NCI-H1694 treated with DMSO at 0.1 percent for 48 hours (cell line): ENCODE measurements around the gene FADS6.

Experiments used
- DNase-seq: peaks from one replicate; lab custom pipeline; 2025; lab: John Stamatoyannopoulos, UW

The FADS6 gene, protein sequence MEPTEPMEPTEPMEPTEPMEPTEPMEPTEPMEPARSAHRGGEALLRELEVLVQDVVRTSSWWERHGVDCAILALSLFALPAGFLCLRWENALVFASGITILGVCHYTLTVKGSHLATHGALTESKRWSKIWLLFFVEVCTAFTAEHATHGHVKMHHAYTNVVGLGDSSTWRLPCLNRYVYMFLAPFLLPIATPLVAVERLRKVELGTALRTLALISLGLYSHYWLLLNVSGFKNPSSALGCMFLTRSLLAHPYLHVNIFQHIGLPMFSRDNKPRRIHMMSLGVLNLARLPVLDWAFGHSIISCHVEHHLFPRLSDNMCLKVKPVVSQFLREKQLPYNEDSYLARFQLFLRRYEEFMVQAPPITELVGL

DNA sequence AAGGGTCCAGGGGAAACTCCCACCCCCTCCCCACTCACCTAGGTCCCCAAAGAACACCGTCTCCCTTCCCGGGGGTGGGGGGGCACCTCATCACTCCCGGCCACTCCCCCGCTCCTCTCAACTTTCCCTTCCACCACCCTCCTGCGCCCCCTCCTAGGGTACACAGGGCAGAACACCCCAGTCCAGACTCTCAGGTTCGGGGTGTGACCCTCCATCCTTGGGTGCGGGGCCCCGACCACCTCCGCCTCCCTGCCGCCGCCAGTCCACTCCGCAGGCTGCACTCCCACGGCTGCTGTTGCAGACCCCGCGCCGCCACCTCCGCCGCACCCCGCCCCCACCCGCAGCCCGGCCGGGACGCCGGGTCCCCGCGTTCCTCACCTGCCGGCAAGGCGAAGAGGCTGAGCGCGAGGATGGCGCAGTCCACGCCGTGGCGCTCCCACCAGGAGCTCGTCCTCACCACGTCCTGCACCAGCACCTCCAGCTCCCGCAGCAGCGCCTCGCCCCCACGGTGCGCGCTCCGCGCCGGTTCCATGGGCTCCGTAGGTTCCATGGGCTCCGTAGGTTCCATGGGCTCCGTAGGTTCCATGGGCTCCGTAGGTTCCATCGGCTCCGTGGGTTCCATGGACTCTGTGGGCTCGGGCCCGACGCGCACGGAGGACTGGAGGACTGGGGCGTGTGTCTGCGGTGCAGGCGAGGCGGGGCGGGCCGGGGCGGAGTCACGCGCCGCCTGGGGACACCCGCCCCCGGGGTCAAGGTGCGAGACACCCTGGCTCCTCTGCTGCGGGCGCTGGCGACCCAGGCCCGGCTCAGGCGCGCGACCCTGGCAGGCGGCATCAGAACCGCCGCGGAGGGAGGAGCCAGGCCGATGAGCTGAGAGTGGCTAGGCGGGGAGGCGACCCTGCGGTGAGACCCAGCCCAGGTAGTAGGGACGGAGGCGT, at the start of gene FADS6:
FADS6 (minus strand) TSS at position 660 of the 938 bp plus-strand sequence; CDS start at position 622, 38 bp downstream.
- DNase-seq, result no peak

DNA sequence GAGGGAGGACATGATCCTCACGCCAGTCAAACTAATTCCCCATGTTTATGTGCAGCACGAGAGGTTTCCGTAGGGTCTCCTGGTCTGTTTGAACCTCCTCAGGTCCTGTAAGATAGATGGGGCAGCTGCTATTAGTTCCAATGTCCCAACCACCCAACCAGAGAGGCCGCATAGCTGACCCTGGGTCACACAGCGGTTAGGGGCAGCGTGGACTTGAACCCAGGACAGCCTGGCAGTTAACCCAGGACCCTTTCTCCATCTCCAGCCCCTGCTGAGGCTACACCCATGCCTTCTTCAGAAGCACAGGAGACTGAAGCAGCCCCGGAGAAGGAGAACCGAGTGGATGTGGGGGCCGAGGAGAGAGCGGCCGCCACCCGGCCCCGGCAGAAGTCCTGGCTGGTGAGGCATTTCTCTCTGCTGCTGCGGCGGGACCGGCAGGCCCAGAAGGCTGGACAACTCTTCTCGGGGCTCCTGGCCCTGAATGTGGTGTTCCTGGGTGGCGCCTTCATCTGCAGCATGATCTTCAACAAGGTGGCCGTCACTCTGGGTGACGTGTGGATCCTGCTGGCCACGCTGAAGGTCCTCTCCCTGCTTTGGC, 47.8 kb upstream of the FADS6 start:
- DNase-seq, result no peak

GRCh38 chr17:74939534-74939933, 46.1 kb upstream of the FADS6 start:
- DNase-seq, result no peak

DNA sequence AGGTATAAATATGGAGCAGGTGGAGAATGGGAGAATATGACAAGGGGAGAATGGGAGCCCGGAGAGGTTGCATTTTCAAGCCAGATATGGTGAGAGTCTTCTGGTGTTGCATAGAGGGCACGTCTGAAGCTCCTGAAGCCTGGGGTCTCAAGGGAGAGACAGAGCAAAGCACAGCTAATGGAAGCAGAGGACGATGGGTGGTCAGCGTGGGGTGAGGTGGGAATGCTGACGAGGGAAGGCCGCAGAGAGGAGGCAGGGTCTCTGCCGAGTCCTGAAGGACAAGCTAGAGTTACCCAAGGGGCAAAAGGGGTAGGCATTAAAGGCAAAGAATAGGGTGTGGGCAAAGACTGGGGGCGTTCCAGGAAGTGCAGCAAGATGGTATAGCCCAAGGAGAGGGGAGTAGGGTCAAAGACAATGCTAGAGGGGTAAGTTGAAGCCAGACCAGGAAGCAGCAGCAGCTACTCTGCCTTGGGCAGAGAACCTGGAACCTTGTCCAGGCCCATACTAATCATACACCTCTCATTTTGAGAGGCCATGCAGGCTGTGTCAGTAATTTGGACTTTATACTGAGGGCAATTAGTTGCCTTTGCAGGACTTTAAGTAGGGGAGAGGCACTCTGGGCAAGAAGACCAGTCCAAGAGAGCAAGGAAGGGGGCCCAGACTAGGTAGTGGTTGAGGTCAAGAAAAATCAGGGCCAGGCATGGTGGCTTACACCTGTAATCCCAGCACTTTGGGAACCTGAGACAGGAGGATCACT, 44.9 kb upstream of the FADS6 start:
- DNase-seq, result no peak

DNA sequence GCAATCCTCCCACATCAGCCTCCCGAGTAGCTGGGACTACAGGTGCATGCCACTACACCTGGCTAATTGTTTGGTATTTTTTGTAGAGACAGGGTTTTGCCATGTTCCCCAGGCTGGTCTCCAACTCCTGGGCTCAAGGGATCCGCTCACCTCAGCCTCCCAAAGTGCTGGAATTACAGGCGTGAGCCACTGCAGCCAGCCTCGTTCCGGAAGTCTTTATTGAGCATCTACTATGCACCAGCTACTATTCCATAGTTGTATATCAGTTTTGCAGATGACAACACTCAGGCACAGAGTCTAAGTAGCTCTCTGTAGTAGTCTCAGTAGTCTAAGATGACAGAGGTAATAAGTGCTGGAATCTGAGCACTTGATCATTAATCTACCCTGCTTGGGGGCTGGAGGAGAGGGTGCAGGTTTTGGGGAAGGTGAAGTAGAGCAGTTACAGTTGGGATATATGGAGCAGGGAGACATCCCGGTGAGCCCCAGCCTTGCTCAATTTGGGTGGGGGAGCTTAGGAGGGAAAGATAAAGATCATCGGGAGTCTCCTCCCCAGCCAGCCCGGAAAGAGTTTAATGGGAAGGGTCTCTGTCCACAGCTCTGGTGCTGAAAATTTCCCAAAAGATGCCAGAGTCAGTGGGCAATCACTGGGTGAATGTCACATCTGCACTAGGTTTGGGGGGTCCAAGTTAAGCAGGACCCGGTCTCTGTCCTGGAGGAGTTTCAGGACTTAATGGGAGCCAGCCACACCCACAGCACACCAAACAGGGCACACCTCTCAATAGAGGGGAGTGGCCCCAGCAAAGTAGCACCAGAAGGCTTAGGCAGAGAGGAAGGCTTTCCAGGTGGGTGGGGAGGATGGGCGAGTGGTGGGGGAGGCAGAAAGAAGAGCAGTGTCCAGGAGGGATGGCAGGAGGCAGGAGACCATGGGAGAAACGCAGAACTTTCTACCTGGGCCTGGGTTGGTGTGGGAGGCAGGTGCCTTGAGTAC, 43.9 kb upstream of the FADS6 start:
- no peak for DNase-seq

DNA sequence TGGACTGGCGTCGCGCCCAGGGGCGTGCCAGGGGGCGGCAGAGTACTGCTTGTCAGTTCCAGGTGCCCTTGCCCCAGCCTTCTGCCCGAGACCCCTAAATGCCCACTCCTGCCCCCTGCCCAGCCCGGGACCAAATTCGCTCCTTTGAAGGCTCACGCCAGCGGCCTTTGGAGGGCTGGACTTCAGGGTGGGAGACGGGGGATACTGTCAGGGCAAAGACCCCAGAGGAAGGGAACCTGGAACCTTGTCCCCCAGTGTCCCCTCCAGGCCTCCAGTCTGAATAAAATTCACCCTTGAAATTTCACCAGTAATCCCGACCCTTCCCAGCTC, 43.0 kb upstream of the FADS6 start:
- DNase-seq, result no peak

GRCh38 chr17:74935585-74936469, 42.4 kb upstream of the FADS6 start, which contains the start of gene OTOP3:
OTOP3 (plus strand) TSS chr17:74935898; CDS start chr17:74935922, 24 bp downstream.
- no peak for DNase-seq

GRCh38 chr17:74935048-74935447, 41.6 kb upstream of the FADS6 start:
- no peak for DNase-seq

GRCh38 chr17:74930535-74931036, 37.2 kb upstream of the FADS6 start:
- DNase-seq, result no peak

GRCh38 chr17:74928786-74929185, 35.4 kb upstream of the FADS6 start:
- no peak for DNase-seq

GRCh38 chr17:74925242-74925641, 31.8 kb upstream of the FADS6 start:
- DNase-seq, result no peak

DNA sequence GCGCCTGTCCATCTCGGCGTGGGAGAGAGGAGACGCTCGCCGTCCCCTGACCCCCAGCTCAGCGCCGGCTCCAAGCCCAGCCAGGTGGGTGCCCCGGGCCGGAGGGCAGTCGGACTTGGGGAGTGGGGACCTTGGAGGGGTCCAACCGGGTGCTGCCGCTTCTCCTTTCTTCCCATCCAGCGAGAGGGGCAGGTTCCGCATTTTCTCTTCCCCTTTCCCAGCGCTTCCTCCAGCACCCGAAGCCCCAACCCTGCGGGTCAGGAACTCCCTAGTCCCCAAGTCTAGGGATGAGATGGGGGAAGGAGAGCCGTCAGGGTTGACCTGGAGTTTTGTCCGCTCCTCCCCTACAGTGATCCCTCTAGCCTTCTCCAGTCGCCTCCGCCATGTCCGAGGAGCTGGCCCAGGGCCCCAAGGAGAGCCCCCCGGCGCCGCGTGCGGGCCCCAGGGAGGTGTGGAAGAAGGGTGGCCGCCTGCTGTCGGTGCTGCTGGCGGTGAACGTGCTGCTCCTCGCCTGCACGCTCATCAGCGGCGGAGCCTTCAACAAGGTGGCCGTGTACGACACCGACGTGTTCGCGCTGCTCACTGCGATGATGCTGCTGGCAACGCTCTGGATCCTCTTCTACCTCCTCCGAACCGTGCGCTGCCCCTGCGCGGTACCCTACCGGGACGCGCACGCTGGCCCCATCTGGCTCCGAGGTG, 31.0 kb upstream of the FADS6 start, which contains the start of gene OTOP2:
OTOP2 (plus strand) TSS at position 24 of the 699 bp plus-strand sequence; CDS start at position 384, 360 bp downstream.
- no peak for DNase-seq

DNA sequence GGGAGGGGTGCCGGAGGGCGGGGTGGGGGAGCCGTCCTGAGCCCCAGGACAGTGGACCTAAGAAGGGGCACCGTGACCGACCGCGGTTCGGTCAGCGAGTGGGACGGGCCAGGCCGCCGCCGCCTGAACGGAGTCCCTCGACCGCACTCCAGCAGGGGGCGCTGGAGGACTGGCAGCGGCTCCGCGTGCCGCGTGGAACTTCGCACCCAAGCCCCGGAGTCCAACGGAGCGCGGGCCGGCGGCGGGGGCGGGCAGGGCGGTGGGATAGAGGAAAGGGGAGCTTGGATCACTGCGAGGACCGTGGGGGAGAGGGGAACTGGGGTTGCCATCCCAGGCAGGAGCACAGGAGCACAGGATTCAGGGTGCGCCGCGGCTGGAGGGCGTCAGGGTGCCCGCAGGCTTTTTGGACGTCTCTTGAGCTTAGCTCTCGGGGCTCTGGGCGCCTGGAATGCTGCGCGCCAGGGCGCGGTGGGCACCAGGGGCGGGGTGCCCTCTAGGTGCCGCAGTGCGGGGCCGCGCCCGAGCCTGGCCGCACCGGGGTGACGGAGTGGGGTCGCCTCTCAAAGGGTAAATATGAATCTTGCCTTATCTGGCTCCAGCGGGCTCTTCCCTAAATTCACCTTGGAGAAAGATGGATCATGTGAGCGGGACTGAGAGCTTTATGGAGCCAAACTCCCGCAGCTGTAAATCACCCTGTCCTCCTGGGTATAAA, 30.3 kb upstream of the FADS6 start:
- DNase-seq, result peak; percentile 6

GRCh38 chr17:74922694-74923537, 29.5 kb upstream of the FADS6 start, which contains the start of gene USH1G:
USH1G (minus strand) TSS chr17:74923255; CDS start chr17:74923073, 182 bp downstream.
- DNase-seq, result no peak

DNA sequence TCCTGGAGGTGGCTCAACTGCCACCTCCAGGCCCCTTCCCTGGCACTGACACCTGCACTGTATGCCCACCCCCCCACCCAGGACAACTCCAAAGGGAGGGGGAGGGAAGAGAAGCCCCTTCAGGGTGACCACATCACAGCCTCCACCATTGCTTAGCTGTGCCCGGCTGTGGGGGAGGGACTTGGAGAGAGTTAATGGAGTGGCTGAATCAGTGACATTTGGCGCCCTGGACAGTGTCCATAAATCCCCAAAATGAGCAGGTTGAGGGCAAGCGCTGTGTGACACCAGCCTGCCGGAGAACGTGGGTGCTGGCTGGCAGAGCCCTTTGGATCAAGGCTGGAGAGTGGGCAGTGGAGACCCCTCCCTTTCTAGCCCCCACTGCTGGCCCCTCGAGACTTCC, 28.7 kb upstream of the FADS6 start:
- no peak for DNase-seq

DNA sequence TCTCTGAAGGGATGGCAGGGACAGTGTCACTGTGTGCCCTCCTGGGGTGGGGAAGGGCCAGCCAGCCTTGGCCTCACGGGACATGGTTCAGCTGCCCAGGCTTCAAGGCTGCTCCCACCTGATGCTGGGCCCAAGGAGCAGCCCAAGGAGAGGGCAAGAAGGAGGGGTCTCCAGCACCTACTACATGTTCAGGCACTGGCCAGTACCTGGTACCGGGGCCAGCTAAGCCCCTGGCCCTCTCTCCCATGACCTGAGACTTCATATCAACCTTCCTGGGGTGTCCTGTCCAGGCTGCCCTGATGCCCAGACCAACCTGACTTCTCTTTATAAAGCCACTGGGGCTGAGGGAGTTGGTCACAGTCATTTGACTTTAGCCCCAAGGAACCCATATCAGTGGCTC, 28.3 kb upstream of the FADS6 start:
- no peak for DNase-seq
